Activated CD8-positive, alpha-beta memory T cell treated with anti-CD3 and anti-CD28 coated beads for 24 hours (primary cell): ENCODE measurements around the gene COX4I1.
"Not testable (repeated sequence)": the region's sequence is repeated elsewhere in the genome, so short reads cannot be mapped to it uniquely, and the experiment has no call there.

Experiments used
- DNase-seq: peaks from one replicate; pipeline ENCODE4 v3.0.0-alpha.2; 2020

COX4I1 gene

GRCh38 chr16:85805442-85806045 lies 6.0 kb downstream of the COX4I1 start:
- DNase-seq, result no peak

GRCh38 chr16:85806539-85806938 lies 7.0 kb downstream of the COX4I1 start:
- DNase-seq, result no peak

- not testable (repeated sequence) for DNase-seq
Measured at GRCh38 chr16:85807340-85807739, 7.8 kb downstream of the COX4I1 start.

- DNase-seq, result not testable (repeated sequence)
Measured at GRCh38 chr16:85808104-85808503, 8.6 kb downstream of the COX4I1 start.

GRCh38 chr16:85808926-85809325 lies 9.4 kb downstream of the COX4I1 start:
- no peak for DNase-seq

GRCh38 chr16:85809645-85810044 lies 10.2 kb downstream of the COX4I1 start:
- no peak for DNase-seq

GRCh38 chr16:85810097-85810741 lies 10.7 kb downstream of the COX4I1 start:
- no peak for DNase-seq

GRCh38 chr16:85810742-85811115 lies 11.2 kb downstream of the COX4I1 start:
- no peak for DNase-seq

- DNase-seq, result no peak
Measured at GRCh38 chr16:85812031-85812807, 12.7 kb downstream of the COX4I1 start.

GRCh38 chr16:85812811-85813700 lies 13.6 kb downstream of the COX4I1 start:
- no peak for DNase-seq

GRCh38 chr16:85816159-85816558 lies 16.7 kb downstream of the COX4I1 start:
- DNase-seq, result no peak

GRCh38 chr16:85817195-85817594 lies 17.7 kb downstream of the COX4I1 start:
- not testable (repeated sequence) for DNase-seq

- peak; percentile 95 for DNase-seq
Measured at GRCh38 chr16:85819245-85819644, 19.8 kb downstream of the COX4I1 start.

GRCh38 chr16:85819771-85820170 lies 20.3 kb downstream of the COX4I1 start:
- DNase-seq, result no peak

- DNase-seq, result no peak
Measured at GRCh38 chr16:85820604-85821372, 21.3 kb downstream of the COX4I1 start.

GRCh38 chr16:85821390-85822135 lies 22.1 kb downstream of the COX4I1 start:
- peak; percentile 98 for DNase-seq

- no peak for DNase-seq
Measured at GRCh38 chr16:85822145-85822544, 22.6 kb downstream of the COX4I1 start.

- DNase-seq, result no peak
Measured at GRCh38 chr16:85823328-85823920, 23.9 kb downstream of the COX4I1 start.

- no peak for DNase-seq
Measured at GRCh38 chr16:85824161-85825135, 25.0 kb downstream of the COX4I1 start.

GRCh38 chr16:85825326-85825725 lies 25.8 kb downstream of the COX4I1 start:
- no peak for DNase-seq
